ENCODE measurements around the gene TOX2. TPM values are rescaled to one million over a fixed set of nuclear protein-coding genes. Genes with fewer than 3 reads are reported as not detected.
A peak's percentile ranks its signal among the peaks of the same experiment; 100 is the strongest.

TOX2 gene
- total RNA-seq, 2 donors from 2014 or later, result 2.4 to 3.4 TPM

DNA sequence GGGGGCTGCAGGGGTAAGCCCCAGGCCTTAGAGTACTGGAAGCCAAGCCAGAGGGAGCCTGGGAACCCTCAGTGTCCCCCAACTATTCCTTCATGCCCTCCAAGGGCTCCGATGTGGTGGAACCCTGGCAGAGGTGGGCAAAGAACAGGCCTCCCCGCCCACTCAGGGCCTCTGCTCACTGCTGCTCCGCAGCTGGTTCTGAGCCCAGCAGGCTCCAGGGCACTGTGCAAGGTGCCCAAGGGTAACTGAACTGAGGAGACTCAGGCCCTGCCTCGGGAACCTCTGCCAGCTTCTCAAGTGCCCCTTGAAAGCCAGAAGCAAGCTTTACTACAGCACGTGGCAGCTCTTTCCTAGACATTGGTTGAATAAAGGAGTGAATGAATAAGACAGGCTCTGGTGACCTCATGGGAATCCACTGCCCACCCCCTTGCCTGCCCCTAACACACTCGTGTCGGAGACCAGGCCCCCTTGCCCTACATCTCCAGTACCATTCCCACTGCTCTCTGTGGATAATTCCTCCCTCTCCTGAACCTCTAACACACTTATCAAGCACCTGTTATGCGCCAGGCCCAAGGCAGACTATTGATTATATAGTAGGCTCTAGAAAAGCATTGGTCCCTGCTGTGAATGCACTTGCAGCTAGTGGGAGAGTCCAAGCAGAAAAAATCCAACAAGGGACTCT is 55.0 kb downstream of the TOX2 start:
- H3K4me3 ChIP-seq (ENCODE audit: low read length), result no peak overlapping the region
- Mint-ChIP-seq H3K9me3 (no peaks in the 10 kb centered on the region), H3K27me3 (ENCODE audit: insufficient read depth) (no peaks in the 10 kb centered on the region), H3K4me1 (no peaks in the 10 kb centered on the region), H3K27ac (no peak overlapping the region), H3K36me3 (ENCODE audit: low read depth) (no peaks in the 10 kb centered on the region), H3K4me3 (no peak overlapping the region)
- no peak overlapping the region for H3K27ac ChIP-seq (ENCODE audit: low read depth, low read length)
- 89 to 94% methylated on average over 4 to 8 of the region's 8 CpGs for WGBS, 2 experiments (ENCODE audit: insufficient coverage in 1 of 2, insufficient read length in 1 of 2)
- H3K4me1 ChIP-seq (ENCODE audit: control insufficient read depth, insufficient read depth, low read length), result peaks cover 3% of the 10 kb centered on the region
- peak; percentile 29 for DNase-seq
- TF ChIP-seq, protein P1, sequence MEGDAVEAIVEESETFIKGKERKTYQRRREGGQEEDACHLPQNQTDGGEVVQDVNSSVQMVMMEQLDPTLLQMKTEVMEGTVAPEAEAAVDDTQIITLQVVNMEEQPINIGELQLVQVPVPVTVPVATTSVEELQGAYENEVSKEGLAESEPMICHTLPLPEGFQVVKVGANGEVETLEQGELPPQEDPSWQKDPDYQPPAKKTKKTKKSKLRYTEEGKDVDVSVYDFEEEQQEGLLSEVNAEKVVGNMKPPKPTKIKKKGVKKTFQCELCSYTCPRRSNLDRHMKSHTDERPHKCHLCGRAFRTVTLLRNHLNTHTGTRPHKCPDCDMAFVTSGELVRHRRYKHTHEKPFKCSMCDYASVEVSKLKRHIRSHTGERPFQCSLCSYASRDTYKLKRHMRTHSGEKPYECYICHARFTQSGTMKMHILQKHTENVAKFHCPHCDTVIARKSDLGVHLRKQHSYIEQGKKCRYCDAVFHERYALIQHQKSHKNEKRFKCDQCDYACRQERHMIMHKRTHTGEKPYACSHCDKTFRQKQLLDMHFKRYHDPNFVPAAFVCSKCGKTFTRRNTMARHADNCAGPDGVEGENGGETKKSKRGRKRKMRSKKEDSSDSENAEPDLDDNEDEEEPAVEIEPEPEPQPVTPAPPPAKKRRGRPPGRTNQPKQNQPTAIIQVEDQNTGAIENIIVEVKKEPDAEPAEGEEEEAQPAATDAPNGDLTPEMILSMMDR (conservative IDR thresholded peaks at IDR 0.05), result no peak
- no peaks in the 10 kb centered on the region for H3K36me3 ChIP-seq (ENCODE audit: control insufficient read depth, insufficient read depth, low read length)
- no peak overlapping the region for H3K9ac ChIP-seq (ENCODE audit: extremely low read depth, low read length, poor library complexity, severe bottlenecking)
- no peaks in the 10 kb centered on the region for H3K9me3 ChIP-seq (ENCODE audit: control insufficient read depth, low read length)
- H3K27me3 ChIP-seq (ENCODE audit: control insufficient read depth, insufficient read depth, low read length, poor library complexity, severe bottlenecking), result no peaks in the 10 kb centered on the region

DNA sequence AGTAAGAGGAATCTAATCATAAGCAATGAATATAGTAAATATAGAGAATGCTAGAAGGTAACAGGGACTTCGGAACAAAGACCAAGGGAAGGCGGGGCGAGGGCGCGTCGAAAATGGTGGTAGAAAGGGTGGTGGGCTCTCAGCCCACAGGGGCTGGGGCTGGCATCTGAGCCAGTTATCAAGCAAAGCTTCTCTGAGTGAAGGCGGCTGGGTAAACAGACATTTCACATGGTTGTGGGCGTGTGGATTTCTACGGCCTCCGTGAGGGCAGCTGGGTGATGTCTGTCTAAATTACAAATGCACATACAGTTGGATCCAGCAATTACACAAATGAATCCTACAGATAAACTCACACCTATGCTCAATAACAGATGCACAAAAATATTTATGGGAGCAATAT is 56.6 kb downstream of the TOX2 start:
- H3K9me3 ChIP-seq (ENCODE audit: control insufficient read depth, low read length), result peaks cover 4% of the 10 kb centered on the region
- 91 to 99% methylated on average over 10 of the region's 10 CpGs for WGBS, 2 experiments (ENCODE audit: insufficient coverage in 1 of 2, insufficient read length in 1 of 2)
- TF ChIP-seq, protein P1 (conservative IDR thresholded peaks at IDR 0.05), result no peak
- H3K4me3 Mint-ChIP-seq, result no peak overlapping the region
- no peaks in the 10 kb centered on the region for H3K4me1 ChIP-seq (ENCODE audit: control insufficient read depth, insufficient read depth, low read length)
- H3K36me3 Mint-ChIP-seq (ENCODE audit: low read depth), result no peaks in the 10 kb centered on the region
- H3K27ac Mint-ChIP-seq, result no peak overlapping the region
- H3K9me3 Mint-ChIP-seq, result no peaks in the 10 kb centered on the region
- no peaks in the 10 kb centered on the region for H3K36me3 ChIP-seq (ENCODE audit: control insufficient read depth, insufficient read depth, low read length)
- DNase-seq, result no peak
- no peak overlapping the region for H3K9ac ChIP-seq (ENCODE audit: extremely low read depth, low read length, poor library complexity, severe bottlenecking)
- H3K4me3 ChIP-seq (ENCODE audit: low read length), result no peak overlapping the region
- no peaks in the 10 kb centered on the region for H3K4me1 Mint-ChIP-seq
- H3K27ac ChIP-seq (ENCODE audit: low read depth, low read length), result no peak overlapping the region
- no peaks in the 10 kb centered on the region for H3K27me3 Mint-ChIP-seq (ENCODE audit: insufficient read depth)
- H3K27me3 ChIP-seq (ENCODE audit: control insufficient read depth, insufficient read depth, low read length, poor library complexity, severe bottlenecking), result no peaks in the 10 kb centered on the region

DNA sequence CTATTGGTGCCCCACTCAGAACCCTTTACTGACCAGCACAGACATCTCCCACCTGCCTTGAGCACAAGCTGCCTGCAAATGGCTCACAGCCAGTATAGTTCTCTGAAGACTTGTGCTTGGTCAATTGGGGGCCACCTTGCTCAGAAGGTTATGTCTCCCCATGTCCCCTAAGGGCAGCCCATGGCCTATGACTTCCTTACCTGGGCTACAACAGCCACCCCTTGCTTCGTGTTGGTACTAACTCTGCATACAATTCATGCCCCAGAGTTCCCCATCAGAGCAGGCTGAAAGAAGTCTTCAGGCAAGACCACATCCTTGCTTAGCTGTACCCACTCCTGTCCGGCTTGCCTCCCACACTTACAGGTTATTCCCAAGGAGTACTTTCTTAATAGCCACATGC is 57.4 kb downstream of the TOX2 start:
- no peaks in the 10 kb centered on the region for H3K9me3 Mint-ChIP-seq
- H3K4me1 ChIP-seq (ENCODE audit: control insufficient read depth, insufficient read depth, low read length), result no peaks in the 10 kb centered on the region
- no peak overlapping the region for H3K9ac ChIP-seq (ENCODE audit: extremely low read depth, low read length, poor library complexity, severe bottlenecking)
- H3K36me3 Mint-ChIP-seq (ENCODE audit: low read depth), result no peaks in the 10 kb centered on the region
- no peak overlapping the region for H3K4me3 ChIP-seq (ENCODE audit: low read length)
- H3K4me1 Mint-ChIP-seq, result no peaks in the 10 kb centered on the region
- H3K4me3 Mint-ChIP-seq, result no peak overlapping the region
- DNase-seq, result no peak
- H3K36me3 ChIP-seq (ENCODE audit: control insufficient read depth, insufficient read depth, low read length), result no peaks in the 10 kb centered on the region
- 78 to 83% methylated on average over 1 to 2 of the region's 2 CpGs for WGBS, 2 experiments (ENCODE audit: insufficient coverage in 1 of 2, insufficient read length in 1 of 2)
- no peak overlapping the region for H3K27ac Mint-ChIP-seq
- no peak overlapping the region for H3K27ac ChIP-seq (ENCODE audit: low read depth, low read length)
- H3K27me3 ChIP-seq (ENCODE audit: control insufficient read depth, insufficient read depth, low read length, poor library complexity, severe bottlenecking), result no peaks in the 10 kb centered on the region
- TF ChIP-seq, protein P1 (conservative IDR thresholded peaks at IDR 0.05), result no peak
- peaks cover 6% of the 10 kb centered on the region for H3K9me3 ChIP-seq (ENCODE audit: control insufficient read depth, low read length)
- H3K27me3 Mint-ChIP-seq (ENCODE audit: insufficient read depth), result no peaks in the 10 kb centered on the region
